GM12878 (cell line): ENCODE measurements around the gene MACROD2.

ENCODE experiments used
- ASH2L ChIP-seq: fragments of 300-600, 200-600 bp; sonication (generic); IDR thresholded peaks from 2 replicates; pipeline ENCODE4 v1.6.1; 2017; ENCODE audit warnings: low read depth, mild to moderate bottlenecking, borderline replicate concordance
- BACH1 ChIP-seq: fragments of 450-650 bp; IDR thresholded peaks from 2 replicates; pipeline ENCODE4 v1.6.1; 2017; ENCODE audit warnings: mild to moderate bottlenecking, borderline replicate concordance
- HDAC6 ChIP-seq: fragments of 200-600 bp; sonication (generic); IDR thresholded peaks from one replicate; pipeline ENCODE4 v1.8.0; 2017; ENCODE audit warnings: antibody characterized with exemption; ENCODE audit not compliant: unreplicated experiment
- MYB ChIP-seq: fragments of 150-350 bp; IDR thresholded peaks from 2 replicates; pipeline ENCODE4 v1.6.1; 2014; ENCODE audit warnings: mild to moderate bottlenecking, low read depth, low read length, borderline replicate concordance
- MYC ChIP-seq: IDR thresholded peaks from 2 replicates; pipeline ENCODE4 v1.6.1; 2011; ENCODE audit warnings: mild to moderate bottlenecking, low read length, moderate library complexity, inconsistent platforms; ENCODE audit not compliant: insufficient read depth, insufficient replicate concordance, insufficient read length, severe bottlenecking
- POLR2AphosphoS5 ChIP-seq: IDR thresholded peaks from 2 replicates; pipeline ENCODE4 v1.6.1; 2011; ENCODE audit warnings: mild to moderate bottlenecking, low read length, inconsistent platforms
- RFX5 ChIP-seq: IDR thresholded peaks from 2 replicates; pipeline ENCODE4 v1.6.1; 2011; ENCODE audit warnings: low read depth, low read length, improper control_type of control experiment
- ZNF384 ChIP-seq: IDR thresholded peaks from 2 replicates; pipeline ENCODE4 v1.6.1; 2012; ENCODE audit warnings: low read depth, mild to moderate bottlenecking, low read length, improper control_type of control experiment, borderline replicate concordance
- TF ChIP-seq, protein P1 (sequence below), 3 experiments: IDR thresholded peaks in 2 of 3; conservative IDR thresholded peaks in 1 of 3; 2 replicates each; pipeline ENCODE4 v1.5.1; 2011; ENCODE audit warnings: low read depth in 3 of 3, low read length in 3 of 3, mild to moderate bottlenecking in 3 of 3, control low read depth in 2 of 3, moderate library complexity in 2 of 3, inconsistent platforms in 1 of 3, mixed read lengths in 1 of 3; ENCODE audit not compliant: control insufficient read depth in 2 of 3, insufficient read depth in 1 of 3; ENCODE audit errors: extremely low read depth in 1 of 3
- TF ChIP-seq, protein P2 (sequence below): IDR thresholded peaks from 2 replicates; pipeline ENCODE4 v1.6.1; 2011; ENCODE audit warnings: borderline replicate concordance, low read depth, mild to moderate bottlenecking, moderate library complexity, low read length; ENCODE audit not compliant: insufficient read depth, poor library complexity, severe bottlenecking

DNA sequence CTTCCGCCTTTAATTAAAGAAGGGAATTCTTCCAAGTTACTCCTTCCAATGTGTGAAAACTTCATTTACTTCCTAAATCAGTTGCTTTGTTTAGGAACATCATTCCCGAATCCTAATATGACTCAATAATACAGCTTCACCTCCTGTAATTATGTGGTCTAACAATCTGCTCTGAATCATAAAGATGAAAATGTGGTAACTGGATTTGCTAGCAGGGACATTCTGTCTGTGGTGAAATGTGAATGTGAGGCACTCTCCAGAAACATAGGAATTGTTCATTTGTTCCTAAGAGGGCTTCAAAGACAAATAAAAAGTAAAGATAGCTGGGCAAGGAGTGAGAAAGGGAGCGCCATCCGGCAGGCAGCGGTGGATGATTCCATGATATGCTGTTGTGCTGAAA is 1899.8 kb downstream of the MACROD2 start:
- TF ChIP-seq BACH1 (no peak), ASH2L (no peak), MYC (no peak), HDAC6 (no peak), POLR2AphosphoS5 (no peak), MYB (no peak), RFX5 (no peak), ZNF384 (no peak)
- TF ChIP-seq, protein P1, sequence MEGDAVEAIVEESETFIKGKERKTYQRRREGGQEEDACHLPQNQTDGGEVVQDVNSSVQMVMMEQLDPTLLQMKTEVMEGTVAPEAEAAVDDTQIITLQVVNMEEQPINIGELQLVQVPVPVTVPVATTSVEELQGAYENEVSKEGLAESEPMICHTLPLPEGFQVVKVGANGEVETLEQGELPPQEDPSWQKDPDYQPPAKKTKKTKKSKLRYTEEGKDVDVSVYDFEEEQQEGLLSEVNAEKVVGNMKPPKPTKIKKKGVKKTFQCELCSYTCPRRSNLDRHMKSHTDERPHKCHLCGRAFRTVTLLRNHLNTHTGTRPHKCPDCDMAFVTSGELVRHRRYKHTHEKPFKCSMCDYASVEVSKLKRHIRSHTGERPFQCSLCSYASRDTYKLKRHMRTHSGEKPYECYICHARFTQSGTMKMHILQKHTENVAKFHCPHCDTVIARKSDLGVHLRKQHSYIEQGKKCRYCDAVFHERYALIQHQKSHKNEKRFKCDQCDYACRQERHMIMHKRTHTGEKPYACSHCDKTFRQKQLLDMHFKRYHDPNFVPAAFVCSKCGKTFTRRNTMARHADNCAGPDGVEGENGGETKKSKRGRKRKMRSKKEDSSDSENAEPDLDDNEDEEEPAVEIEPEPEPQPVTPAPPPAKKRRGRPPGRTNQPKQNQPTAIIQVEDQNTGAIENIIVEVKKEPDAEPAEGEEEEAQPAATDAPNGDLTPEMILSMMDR (IDR thresholded peaks at IDR 0.05 in 2 of 3, conservative IDR thresholded peaks at IDR 0.05 in 1 of 3; ENCODE audit: control insufficient read depth in 2 of 3, extremely low read depth in 1 of 3, insufficient read depth in 1 of 3, low read depth in 3 of 3, low read length in 3 of 3), result no peak
- TF ChIP-seq, protein P2, sequence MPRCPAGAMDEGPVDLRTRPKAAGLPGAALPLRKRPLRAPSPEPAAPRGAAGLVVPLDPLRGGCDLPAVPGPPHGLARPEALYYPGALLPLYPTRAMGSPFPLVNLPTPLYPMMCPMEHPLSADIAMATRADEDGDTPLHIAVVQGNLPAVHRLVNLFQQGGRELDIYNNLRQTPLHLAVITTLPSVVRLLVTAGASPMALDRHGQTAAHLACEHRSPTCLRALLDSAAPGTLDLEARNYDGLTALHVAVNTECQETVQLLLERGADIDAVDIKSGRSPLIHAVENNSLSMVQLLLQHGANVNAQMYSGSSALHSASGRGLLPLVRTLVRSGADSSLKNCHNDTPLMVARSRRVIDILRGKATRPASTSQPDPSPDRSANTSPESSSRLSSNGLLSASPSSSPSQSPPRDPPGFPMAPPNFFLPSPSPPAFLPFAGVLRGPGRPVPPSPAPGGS, result no peak
